ENCODE data around the gene PHOX2A.

DNA sequence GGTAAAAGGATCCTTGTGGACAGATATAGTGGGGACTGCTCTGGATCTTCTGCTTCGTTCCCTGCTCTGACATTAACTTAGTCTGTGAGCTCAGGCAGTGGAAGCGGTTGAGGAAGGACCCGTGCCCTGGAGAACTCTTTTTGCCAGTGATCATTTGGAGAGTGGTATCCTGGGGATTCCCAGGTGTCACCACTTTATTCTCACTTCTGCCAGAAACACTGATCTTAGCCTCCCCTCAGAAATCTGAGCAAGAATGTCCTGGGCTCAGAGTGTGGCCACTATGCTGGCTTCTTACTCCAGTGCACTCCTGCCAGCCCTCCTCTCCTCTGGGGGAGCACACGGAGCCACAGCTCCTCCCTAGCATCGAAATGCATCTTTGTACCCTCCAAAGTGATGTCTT, 7.6 kb upstream of the PHOX2A start:
- no peak for TF ChIP-seq ZNF514 (tag by site-specific recombination; IDR thresholded peaks at IDR 0.05)
- TF ChIP-seq, protein P1, sequence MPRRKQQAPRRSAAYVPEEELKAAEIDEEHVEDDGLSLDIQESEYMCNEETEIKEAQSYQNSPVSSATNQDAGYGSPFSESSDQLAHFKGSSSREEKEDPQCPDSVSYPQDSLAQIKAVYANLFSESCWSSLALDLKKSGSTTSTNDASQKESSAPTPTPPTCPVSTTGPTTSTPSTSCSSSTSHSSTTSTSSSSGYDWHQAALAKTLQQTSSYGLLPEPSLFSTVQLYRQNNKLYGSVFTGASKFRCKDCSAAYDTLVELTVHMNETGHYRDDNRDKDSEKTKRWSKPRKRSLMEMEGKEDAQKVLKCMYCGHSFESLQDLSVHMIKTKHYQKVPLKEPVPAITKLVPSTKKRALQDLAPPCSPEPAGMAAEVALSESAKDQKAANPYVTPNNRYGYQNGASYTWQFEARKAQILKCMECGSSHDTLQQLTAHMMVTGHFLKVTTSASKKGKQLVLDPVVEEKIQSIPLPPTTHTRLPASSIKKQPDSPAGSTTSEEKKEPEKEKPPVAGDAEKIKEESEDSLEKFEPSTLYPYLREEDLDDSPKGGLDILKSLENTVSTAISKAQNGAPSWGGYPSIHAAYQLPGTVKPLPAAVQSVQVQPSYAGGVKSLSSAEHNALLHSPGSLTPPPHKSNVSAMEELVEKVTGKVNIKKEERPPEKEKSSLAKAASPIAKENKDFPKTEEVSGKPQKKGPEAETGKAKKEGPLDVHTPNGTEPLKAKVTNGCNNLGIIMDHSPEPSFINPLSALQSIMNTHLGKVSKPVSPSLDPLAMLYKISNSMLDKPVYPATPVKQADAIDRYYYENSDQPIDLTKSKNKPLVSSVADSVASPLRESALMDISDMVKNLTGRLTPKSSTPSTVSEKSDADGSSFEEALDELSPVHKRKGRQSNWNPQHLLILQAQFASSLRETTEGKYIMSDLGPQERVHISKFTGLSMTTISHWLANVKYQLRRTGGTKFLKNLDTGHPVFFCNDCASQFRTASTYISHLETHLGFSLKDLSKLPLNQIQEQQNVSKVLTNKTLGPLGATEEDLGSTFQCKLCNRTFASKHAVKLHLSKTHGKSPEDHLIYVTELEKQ (tag by site-specific recombination; IDR thresholded peaks at IDR 0.05; ENCODE audit: borderline replicate concordance), result no peak
- TF ChIP-seq ZNF701 (tag by site-specific recombination; IDR thresholded peaks at IDR 0.05), result no peak
- TF ChIP-seq, protein P2, sequence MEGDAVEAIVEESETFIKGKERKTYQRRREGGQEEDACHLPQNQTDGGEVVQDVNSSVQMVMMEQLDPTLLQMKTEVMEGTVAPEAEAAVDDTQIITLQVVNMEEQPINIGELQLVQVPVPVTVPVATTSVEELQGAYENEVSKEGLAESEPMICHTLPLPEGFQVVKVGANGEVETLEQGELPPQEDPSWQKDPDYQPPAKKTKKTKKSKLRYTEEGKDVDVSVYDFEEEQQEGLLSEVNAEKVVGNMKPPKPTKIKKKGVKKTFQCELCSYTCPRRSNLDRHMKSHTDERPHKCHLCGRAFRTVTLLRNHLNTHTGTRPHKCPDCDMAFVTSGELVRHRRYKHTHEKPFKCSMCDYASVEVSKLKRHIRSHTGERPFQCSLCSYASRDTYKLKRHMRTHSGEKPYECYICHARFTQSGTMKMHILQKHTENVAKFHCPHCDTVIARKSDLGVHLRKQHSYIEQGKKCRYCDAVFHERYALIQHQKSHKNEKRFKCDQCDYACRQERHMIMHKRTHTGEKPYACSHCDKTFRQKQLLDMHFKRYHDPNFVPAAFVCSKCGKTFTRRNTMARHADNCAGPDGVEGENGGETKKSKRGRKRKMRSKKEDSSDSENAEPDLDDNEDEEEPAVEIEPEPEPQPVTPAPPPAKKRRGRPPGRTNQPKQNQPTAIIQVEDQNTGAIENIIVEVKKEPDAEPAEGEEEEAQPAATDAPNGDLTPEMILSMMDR (tag by site-specific recombination; IDR thresholded peaks at IDR 0.05), result no peak
- no peak for TF ChIP-seq ZNF202 (tag by site-specific recombination; IDR thresholded peaks at IDR 0.05; ENCODE audit: borderline replicate concordance)

Measured in HEK293 (cell line).